CD14-positive monocyte (primary cell): ENCODE measurements around the gene PREX1. TPM values are rescaled to one million over a fixed set of nuclear protein-coding genes. Genes with fewer than 3 reads are reported as not detected.

Source experiments
- DNase-seq, 3 donors: peaks; one replicate each; pipeline ENCODE4 v3.0.0-alpha.2; 2011 to 2022
- H2AFZ ChIP-seq: 2 replicates; pipeline ENCODE4 v1.6.0; 2012; ENCODE audit warnings: mild to moderate bottlenecking, low read depth, low read length, inconsistent platforms; ENCODE audit not compliant: insufficient read depth, poor library complexity, severe bottlenecking
- H3K27ac ChIP-seq, 2 donors: 1 replicate in 1 of 2; 2 replicates in 1 of 2; pipeline ENCODE4 v1.5.1; 2012 to 2013; ENCODE audit warnings: low read length in 2 of 2, control low read depth in 1 of 2, inconsistent platforms in 1 of 2, low read depth in 1 of 2, mild to moderate bottlenecking in 1 of 2
- H3K27me3 ChIP-seq, 2 donors: one replicate each; pipeline versions ENCODE4 v1.6.0 to v1.6.1; 2011 to 2013; ENCODE audit warnings: low read length in 2 of 2; ENCODE audit not compliant: control insufficient read depth in 2 of 2, insufficient read depth in 2 of 2
- H3K36me3 ChIP-seq, 2 donors: replicated peaks in 1 of 2; 1 replicate in 1 of 2; 2 replicates in 1 of 2; pipeline versions ENCODE4 v1.5.1 to v1.6.1; 2012 to 2013; ENCODE audit warnings: low read length in 2 of 2, control low read depth in 1 of 2, inconsistent platforms in 1 of 2, mild to moderate bottlenecking in 1 of 2; ENCODE audit not compliant: insufficient read depth in 2 of 2, control insufficient read depth in 1 of 2
- H3K4me1 ChIP-seq, 2 donors: 1 replicate in 1 of 2; 2 replicates in 1 of 2; pipeline versions ENCODE4 v1.5.1 to v1.6.1; 2012 to 2013; ENCODE audit warnings: low read length in 2 of 2, control low read depth in 1 of 2, inconsistent platforms in 1 of 2, mild to moderate bottlenecking in 1 of 2, moderate library complexity in 1 of 2; ENCODE audit not compliant: insufficient read depth in 2 of 2, control insufficient read depth in 1 of 2
- H3K4me2 ChIP-seq: replicated peaks from 2 replicates; pipeline ENCODE3; 2012; ENCODE audit warnings: low read length, moderate library complexity, mild to moderate bottlenecking; ENCODE audit not compliant: poor library complexity, severe bottlenecking; ENCODE audit errors: extremely low read depth
- H3K4me3 ChIP-seq, 3 experiments: fragments of 200-600 bp in 1 of 3; sonication (generic) in 1 of 3; replicated peaks in 1 of 3; 1 replicate in 2 of 3; 2 replicates in 1 of 3; pipeline ENCODE4 v1.5.1; 2011 to 2013; ENCODE audit warnings: low read length in 3 of 3, mild to moderate bottlenecking in 3 of 3, control low read depth in 2 of 3, low read depth in 2 of 3, inconsistent platforms in 1 of 3, moderate library complexity in 1 of 3
- H3K79me2 ChIP-seq: 2 replicates; pipeline ENCODE4 v1.6.0; 2012; ENCODE audit warnings: mild to moderate bottlenecking, control low read depth, inconsistent platforms, low read length, moderate library complexity; ENCODE audit not compliant: insufficient read depth
- H3K9ac ChIP-seq: 2 replicates; pipeline ENCODE4 v1.6.0; 2017; ENCODE audit warnings: low read length, mild to moderate bottlenecking; ENCODE audit not compliant: insufficient read depth, poor library complexity, severe bottlenecking
- H3K9me3 ChIP-seq, 2 donors: replicated peaks in 1 of 2; 1 replicate in 1 of 2; 2 replicates in 1 of 2; pipeline versions ENCODE4 v1.5.1 to v1.6.1; 2012 to 2013; ENCODE audit warnings: low read length in 2 of 2, control low read depth in 1 of 2; ENCODE audit not compliant: control insufficient read depth in 1 of 2, insufficient read depth in 1 of 2
- H4K20me1 ChIP-seq: 2 replicates; pipeline ENCODE4 v1.6.0; 2012; ENCODE audit warnings: mild to moderate bottlenecking, low read length, control low read depth, moderate library complexity; ENCODE audit not compliant: insufficient read depth
- H3K27ac Mint-ChIP-seq, 7 donors: one replicate each; pipeline ENCODE4 v1.8.0; 2020; ENCODE audit warnings: mild to moderate bottlenecking in 7 of 7, mixed read lengths in 7 of 7, moderate library complexity in 6 of 7, inconsistent platforms in 2 of 7
- H3K27me3 Mint-ChIP-seq, 3 donors: one replicate each; pipeline ENCODE4 v1.8.0; 2021 to 2022; ENCODE audit warnings: low read depth in 3 of 3, mild to moderate bottlenecking in 3 of 3, mixed read lengths in 3 of 3, moderate library complexity in 3 of 3, inconsistent platforms in 1 of 3
- H3K36me3 Mint-ChIP-seq, 2 donors: one replicate each; pipeline ENCODE4 v1.8.0; 2020; ENCODE audit warnings: mixed read lengths in 2 of 2, inconsistent platforms in 1 of 2, mild to moderate bottlenecking in 1 of 2
- H3K4me1 Mint-ChIP-seq: one replicate; pipeline ENCODE4 v1.8.0; 2020; ENCODE audit warnings: mild to moderate bottlenecking, mixed read lengths
- H3K4me3 Mint-ChIP-seq, 2 donors: one replicate each; pipeline ENCODE4 v1.8.0; 2020; ENCODE audit warnings: mild to moderate bottlenecking in 2 of 2, mixed read lengths in 2 of 2, moderate library complexity in 1 of 2
- H3K9me3 Mint-ChIP-seq, 7 donors: one replicate each; pipeline ENCODE4 v1.8.0; 2020 to 2022; ENCODE audit warnings: mixed read lengths in 7 of 7, mild to moderate bottlenecking in 6 of 7, moderate library complexity in 6 of 7, inconsistent platforms in 2 of 7
- WGBS: methylation state at CpG from one replicate; pipeline ENCODE4 v1.1.5; 2013; ENCODE audit warnings: missing lambda C conversion rate; ENCODE audit not compliant: insufficient coverage; 5-methylcytosine and 5-hydroxymethylcytosine counted together
- intact Hi-C, 2 donors: fragments of 100-400 bp; cut with micrococcal nuclease; formaldehyde crosslinking; loops; one replicate each; pipeline versions ENCODE4 v1.15.0 to v1.15.1; 2023
- polyA plus RNA-seq, 3 donors: library from polyadenylated mRNA; depleted of rRNA in 1 of 3; unstranded in 2 of 3; stranded (reverse) in 1 of 3; fragments of 300-500 nt in 2 of 3; fragments of >200 nt in 1 of 3; fragmentation: Illumina TruSeq in 2 of 3; gene quantifications; 1 replicate in 2 of 3; 2 replicates in 1 of 3; pipeline ENCODE4 v1.2.3, GENCODE V29; 2012 to 2021
- TF ChIP-seq, protein P1 (sequence below): fragments of 200-600 bp; IDR thresholded peaks from one replicate; pipeline ENCODE4 v1.8.0; 2022; ENCODE audit warnings: antibody characterized with exemption, mild to moderate bottlenecking

Gene PREX1
- polyA plus RNA-seq, 3 donors: 24.3 to 114 (median 27.5) TPM

- peaks cover 96% of the 10 kb centered on the region for H3K79me2 ChIP-seq
- Mint-ChIP-seq H3K36me3 (peaks cover 50 to 57% of the 10 kb centered on the region in 2 donors), H3K4me1 (peaks cover 93% of the 10 kb centered on the region), H3K27ac (peak overlapping the region; percentile 98 to 100 (median 99)), H3K4me3 (peak overlapping the region; percentile 47 to 71), H3K9me3 (peaks cover 0 to 4% (median 0%) of the 10 kb centered on the region in 7 donors), H3K27me3 (no peaks in the 10 kb centered on the region)
- peaks cover 88 to 98% of the 10 kb centered on the region in 2 donors for H3K4me1 ChIP-seq
- no peaks in the 10 kb centered on the region for H3K27me3 ChIP-seq
- peak overlapping the region; percentile 88 to 94 for H3K27ac ChIP-seq
- H3K4me2 ChIP-seq: peak overlapping the region; percentile 44
- H4K20me1 ChIP-seq: peaks cover 78% of the 10 kb centered on the region
- WGBS: 32% methylated on average over 11 of the region's 11 CpGs
- no peaks in the 10 kb centered on the region for H3K36me3 ChIP-seq
- H2AFZ ChIP-seq: no peak overlapping the region
- TF ChIP-seq, protein P1, sequence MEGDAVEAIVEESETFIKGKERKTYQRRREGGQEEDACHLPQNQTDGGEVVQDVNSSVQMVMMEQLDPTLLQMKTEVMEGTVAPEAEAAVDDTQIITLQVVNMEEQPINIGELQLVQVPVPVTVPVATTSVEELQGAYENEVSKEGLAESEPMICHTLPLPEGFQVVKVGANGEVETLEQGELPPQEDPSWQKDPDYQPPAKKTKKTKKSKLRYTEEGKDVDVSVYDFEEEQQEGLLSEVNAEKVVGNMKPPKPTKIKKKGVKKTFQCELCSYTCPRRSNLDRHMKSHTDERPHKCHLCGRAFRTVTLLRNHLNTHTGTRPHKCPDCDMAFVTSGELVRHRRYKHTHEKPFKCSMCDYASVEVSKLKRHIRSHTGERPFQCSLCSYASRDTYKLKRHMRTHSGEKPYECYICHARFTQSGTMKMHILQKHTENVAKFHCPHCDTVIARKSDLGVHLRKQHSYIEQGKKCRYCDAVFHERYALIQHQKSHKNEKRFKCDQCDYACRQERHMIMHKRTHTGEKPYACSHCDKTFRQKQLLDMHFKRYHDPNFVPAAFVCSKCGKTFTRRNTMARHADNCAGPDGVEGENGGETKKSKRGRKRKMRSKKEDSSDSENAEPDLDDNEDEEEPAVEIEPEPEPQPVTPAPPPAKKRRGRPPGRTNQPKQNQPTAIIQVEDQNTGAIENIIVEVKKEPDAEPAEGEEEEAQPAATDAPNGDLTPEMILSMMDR: no peak
- intact Hi-C loops: loop anchor here (5.0 kb wide), 3 partner anchors 48 to 148 kb away; partner anchors contain the start of gene ARFGEF2 (in 1 of the 2)
- no peaks in the 10 kb centered on the region for H3K9me3 ChIP-seq
- peak overlapping the region in 1 of 3 experiments; percentile 22 for H3K4me3 ChIP-seq
- peak overlapping the region; percentile 53 for H3K9ac ChIP-seq
- DNase-seq: peak in 2 of 3 donors; percentile 46 to 50
Measured at GRCh38 chr20:48774696-48775095, 53.1 kb downstream of the PREX1 start.

DNA sequence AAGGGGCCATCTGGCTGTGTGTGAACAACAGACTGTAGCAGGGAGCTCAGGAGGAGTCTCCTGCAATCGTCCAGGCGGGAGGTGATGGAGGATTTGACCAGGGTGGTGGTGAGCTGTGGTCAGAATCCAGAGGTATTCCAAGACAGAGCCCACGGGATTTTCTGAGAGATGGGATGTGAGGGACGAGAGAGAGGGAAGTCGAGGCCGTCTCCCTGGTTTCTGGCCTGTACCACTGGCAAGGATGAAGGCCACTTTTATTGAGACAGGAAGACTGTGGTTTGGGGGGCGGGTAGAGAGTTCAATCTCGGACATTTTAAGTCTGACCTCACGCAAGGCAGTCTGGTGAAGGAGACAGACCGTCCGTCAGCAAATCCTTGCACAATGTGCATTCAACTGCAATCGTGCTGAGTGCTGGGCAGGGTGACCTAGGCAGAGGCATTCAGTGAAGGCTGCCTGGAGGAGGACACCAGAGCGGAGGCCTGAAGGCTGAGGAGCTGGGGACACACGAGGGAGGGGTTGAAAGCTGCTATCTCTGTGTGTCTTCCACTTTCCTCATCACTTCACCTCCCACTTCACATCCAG lies 53.9 kb downstream of the PREX1 start:
- Histone ChIP-seq H3K9me3 (no peaks in the 10 kb centered on the region), H2AFZ (no peak overlapping the region), H3K4me2 (peak overlapping the region; percentile 44), H3K79me2 (peaks cover 96% of the 10 kb centered on the region), H3K27me3 (no peaks in the 10 kb centered on the region), H3K4me3 (peak overlapping the region in 1 of 3 experiments; percentile 22), H4K20me1 (peaks cover 79% of the 10 kb centered on the region), H3K36me3 (no peaks in the 10 kb centered on the region), H3K9ac (peak overlapping the region; percentile 53), H3K27ac (peak overlapping the region; percentile 88 to 94), H3K4me1 (peaks cover 95 to 100% of the 10 kb centered on the region in 2 donors)
- Mint-ChIP-seq H3K36me3 (peaks cover 52 to 56% of the 10 kb centered on the region in 2 donors), H3K4me3 (peak overlapping the region; percentile 39 to 70), H3K4me1 (peaks cover 97% of the 10 kb centered on the region), H3K9me3 (peaks cover 0 to 1% (median 0%) of the 10 kb centered on the region in 7 donors), H3K27ac (peak overlapping the region; percentile 98 to 100 (median 99)), H3K27me3 (no peaks in the 10 kb centered on the region)
- WGBS: 10% methylated on average over 12 of the region's 14 CpGs
- DNase-seq: peak; percentile 92 to 99 (median 94)
- TF ChIP-seq, protein P1: no peak
- intact Hi-C loops: loop anchor here (2.0 to 5.0 kb wide), 4 partner anchors 13 to 62 kb away; no protein-coding TSS in a partner anchor
